ENCODE measurements around the gene GPRC5B.

Gene GPRC5B

DNA sequence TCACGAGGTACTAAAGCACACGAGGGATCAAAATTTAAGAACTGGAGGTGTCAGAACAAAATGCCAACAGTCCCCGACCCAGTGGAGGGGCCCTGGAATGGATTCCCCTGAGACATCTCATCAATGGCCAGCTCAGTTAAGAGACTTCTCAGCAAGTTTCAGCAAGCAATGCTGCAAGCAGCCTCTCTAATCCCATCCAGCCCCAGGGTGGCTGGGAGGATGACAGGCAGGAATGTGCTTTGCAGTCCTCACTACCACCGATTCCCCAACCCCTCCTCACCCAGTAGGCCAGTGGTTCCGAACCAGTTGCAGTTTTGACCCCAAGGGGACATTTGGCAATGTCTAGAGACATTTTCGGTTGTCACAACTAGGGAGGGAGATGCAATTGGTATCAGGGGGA lies 8.7 kb downstream of the GPRC5B start:
- Histone ChIP-seq H3K4me1 (ENCODE audit: control insufficient read depth, insufficient read depth, low read depth, low read length) (peaks cover 7% of the 10 kb centered on the region), H3K9me3 (ENCODE audit: control insufficient read depth, low read length) (no peaks in the 10 kb centered on the region), H4K91ac (ENCODE audit: low read length) (no peak overlapping the region), H2AK5ac (ENCODE audit: low read length, severe bottlenecking) (no peak overlapping the region), H2BK5ac (ENCODE audit: low read depth, low read length, poor library complexity, severe bottlenecking) (no peak overlapping the region), H2BK15ac (ENCODE audit: low read depth, poor library complexity, severe bottlenecking) (no peak overlapping the region), H2AFZ (ENCODE audit: low read depth, low read length) (no peak overlapping the region), H3K36me3 (ENCODE audit: control insufficient read depth in 1 of 2, insufficient read depth in 2 of 2, low read depth in 1 of 2, low read length in 2 of 2) (peaks cover 7 to 13% of the 10 kb centered on the region in 2 experiments), H3K79me1 (replicated peaks; ENCODE audit: low read length, poor library complexity, severe bottlenecking) (peaks cover 11% of the 10 kb centered on the region), H3K9ac (ENCODE audit: low read length) (no peak overlapping the region), H3K14ac (ENCODE audit: low read length in 2 of 2) (no peak overlapping the region), H3K27ac (ENCODE audit: low read length, poor library complexity, severe bottlenecking) (no peak overlapping the region), H3K4ac (ENCODE audit: low read depth in 1 of 2, low read length in 2 of 2) (no peak overlapping the region), H3K4me3 (ENCODE audit: insufficient read depth in 1 of 2, low read depth in 1 of 2, low read length in 2 of 2) (no peak overlapping the region), H4K8ac (ENCODE audit: low read length) (no peak overlapping the region), H2BK12ac (ENCODE audit: low read length in 2 of 2) (no peak overlapping the region), H3K18ac (ENCODE audit: low read depth in 1 of 2, low read length in 2 of 2) (no peak overlapping the region), H3K4me2 (ENCODE audit: low read length, poor library complexity, severe bottlenecking) (no peak overlapping the region), H2BK120ac (ENCODE audit: low read depth, low read length) (no peak overlapping the region), H3K27me3 (ENCODE audit: control insufficient read depth in 1 of 2, insufficient read depth in 1 of 2, low read length in 2 of 2) (no peaks in the 10 kb centered on the region), H3K23ac (ENCODE audit: low read length in 2 of 2) (no peak overlapping the region)
- over 99% methylated on average over 4 of the region's 6 CpGs for WGBS
- no peak for DNase-seq

DNA sequence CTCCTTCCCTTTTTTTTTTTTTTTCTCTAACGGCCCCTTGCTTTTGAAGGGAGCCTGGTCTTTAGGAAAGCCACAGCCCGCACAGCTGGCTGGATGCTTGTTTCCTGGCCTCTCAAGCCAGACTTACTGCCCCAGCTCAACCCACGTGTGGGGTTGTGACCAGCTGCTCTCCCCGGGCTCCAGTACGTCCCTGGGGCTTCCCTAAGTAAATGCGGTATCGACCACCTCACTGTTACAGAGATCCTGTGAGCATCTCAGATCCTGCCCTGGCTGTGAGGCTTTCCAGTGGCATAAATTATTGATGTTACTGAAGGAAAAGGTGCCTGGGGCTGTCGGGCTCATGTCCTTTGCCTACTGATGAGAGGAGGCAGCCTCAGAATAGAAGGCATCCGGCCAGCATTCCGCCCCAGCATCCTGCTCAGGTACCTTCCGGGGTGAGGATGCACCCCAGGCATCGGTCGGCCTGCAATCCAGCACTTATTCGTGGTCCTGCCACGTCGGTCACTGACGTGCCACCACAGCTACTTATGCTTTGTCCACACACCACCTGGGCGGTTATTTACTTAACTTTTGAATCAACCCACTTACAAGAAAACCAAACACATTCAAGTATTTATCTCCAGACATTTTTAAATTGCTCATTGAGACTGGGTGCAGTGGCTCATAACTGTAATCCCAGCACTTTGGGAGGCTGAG lies 9.6 kb downstream of the GPRC5B start:
- DNase-seq, result no peak
- Histone ChIP-seq H3K9me3 (ENCODE audit: control insufficient read depth, low read length) (no peaks in the 10 kb centered on the region), H3K4me3 (ENCODE audit: insufficient read depth in 1 of 2, low read depth in 1 of 2, low read length in 2 of 2) (no peak overlapping the region), H3K36me3 (ENCODE audit: control insufficient read depth in 1 of 2, insufficient read depth in 2 of 2, low read depth in 1 of 2, low read length in 2 of 2) (peaks cover 12 to 13% of the 10 kb centered on the region in 2 experiments), H3K4me1 (ENCODE audit: control insufficient read depth, insufficient read depth, low read depth, low read length) (peaks cover 7% of the 10 kb centered on the region), H2BK15ac (ENCODE audit: low read depth, poor library complexity, severe bottlenecking) (no peak overlapping the region), H3K27ac (ENCODE audit: low read length, poor library complexity, severe bottlenecking) (no peak overlapping the region), H3K79me1 (replicated peaks; ENCODE audit: low read length, poor library complexity, severe bottlenecking) (peaks cover 9% of the 10 kb centered on the region), H4K8ac (ENCODE audit: low read length) (no peak overlapping the region), H3K23ac (ENCODE audit: low read length in 2 of 2) (no peak overlapping the region), H3K27me3 (ENCODE audit: control insufficient read depth in 1 of 2, insufficient read depth in 1 of 2, low read length in 2 of 2) (no peaks in the 10 kb centered on the region), H2AK5ac (ENCODE audit: low read length, severe bottlenecking) (no peak overlapping the region), H3K18ac (ENCODE audit: low read depth in 1 of 2, low read length in 2 of 2) (no peak overlapping the region), H3K4me2 (ENCODE audit: low read length, poor library complexity, severe bottlenecking) (no peak overlapping the region), H2BK5ac (ENCODE audit: low read depth, low read length, poor library complexity, severe bottlenecking) (no peak overlapping the region), H2BK120ac (ENCODE audit: low read depth, low read length) (no peak overlapping the region), H2BK12ac (ENCODE audit: low read length in 2 of 2) (no peak overlapping the region), H3K14ac (ENCODE audit: low read length in 2 of 2) (no peak overlapping the region), H4K91ac (ENCODE audit: low read length) (no peak overlapping the region), H3K4ac (ENCODE audit: low read depth in 1 of 2, low read length in 2 of 2) (no peak overlapping the region), H2AFZ (ENCODE audit: low read depth, low read length) (no peak overlapping the region), H3K9ac (ENCODE audit: low read length) (no peak overlapping the region)
- WGBS, result 89% methylated on average over 18 of the region's 18 CpGs

DNA sequence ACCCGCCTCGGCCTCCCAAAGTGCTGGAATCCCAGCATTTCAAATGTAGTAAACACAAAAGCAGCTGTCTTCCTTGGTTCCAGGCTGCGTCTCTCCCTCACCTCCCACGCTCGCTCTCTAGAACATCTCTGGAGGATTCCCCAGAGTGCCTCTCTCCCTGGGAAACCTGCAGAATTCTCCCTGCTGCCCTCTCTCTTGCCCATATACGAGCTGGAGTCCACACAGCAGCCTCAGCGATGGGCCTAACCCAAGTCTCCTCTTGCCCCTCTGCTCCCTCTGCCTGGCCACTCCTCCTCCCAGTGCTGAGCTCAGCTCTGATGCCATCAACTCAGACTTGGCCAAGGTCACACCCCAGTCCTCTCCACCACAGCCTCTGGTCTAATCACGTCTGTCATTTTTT lies 10.6 kb downstream of the GPRC5B start:
- no peak overlapping the region for H3K14ac ChIP-seq (ENCODE audit: low read length in 2 of 2)
- no peak overlapping the region for H3K4ac ChIP-seq (ENCODE audit: low read depth in 1 of 2, low read length in 2 of 2)
- H3K4me3 ChIP-seq (ENCODE audit: insufficient read depth in 1 of 2, low read depth in 1 of 2, low read length in 2 of 2), result no peak overlapping the region
- no peaks in the 10 kb centered on the region for H3K9me3 ChIP-seq (ENCODE audit: control insufficient read depth, low read length)
- DNase-seq, result no peak
- peaks cover 9% of the 10 kb centered on the region for H3K79me1 ChIP-seq (replicated peaks; ENCODE audit: low read length, poor library complexity, severe bottlenecking)
- H3K4me1 ChIP-seq (ENCODE audit: control insufficient read depth, insufficient read depth, low read depth, low read length), result peaks cover 3% of the 10 kb centered on the region
- peaks cover 13% of the 10 kb centered on the region in 2 experiments for H3K36me3 ChIP-seq (ENCODE audit: control insufficient read depth in 1 of 2, insufficient read depth in 2 of 2, low read depth in 1 of 2, low read length in 2 of 2)
- H4K91ac ChIP-seq (ENCODE audit: low read length), result no peak overlapping the region
- H4K8ac ChIP-seq (ENCODE audit: low read length), result no peak overlapping the region
- no peak overlapping the region for H2BK120ac ChIP-seq (ENCODE audit: low read depth, low read length)
- no peak overlapping the region for H3K4me2 ChIP-seq (ENCODE audit: low read length, poor library complexity, severe bottlenecking)
- H2AFZ ChIP-seq (ENCODE audit: low read depth, low read length), result no peak overlapping the region
- H2BK15ac ChIP-seq (ENCODE audit: low read depth, poor library complexity, severe bottlenecking), result no peak overlapping the region
- no peak overlapping the region for H3K9ac ChIP-seq (ENCODE audit: low read length)
- WGBS, result 96% methylated on average over 8 of the region's 8 CpGs
- no peak overlapping the region for H2BK5ac ChIP-seq (ENCODE audit: low read depth, low read length, poor library complexity, severe bottlenecking)
- H3K23ac ChIP-seq (ENCODE audit: low read length in 2 of 2), result no peak overlapping the region
- H3K27ac ChIP-seq (ENCODE audit: low read length, poor library complexity, severe bottlenecking), result no peak overlapping the region
- H2BK12ac ChIP-seq (ENCODE audit: low read length in 2 of 2), result no peak overlapping the region
- no peak overlapping the region for H3K18ac ChIP-seq (ENCODE audit: low read depth in 1 of 2, low read length in 2 of 2)
- H2AK5ac ChIP-seq (ENCODE audit: low read length, severe bottlenecking), result no peak overlapping the region
- H3K27me3 ChIP-seq (ENCODE audit: control insufficient read depth in 1 of 2, insufficient read depth in 1 of 2, low read length in 2 of 2), result no peaks in the 10 kb centered on the region

DNA sequence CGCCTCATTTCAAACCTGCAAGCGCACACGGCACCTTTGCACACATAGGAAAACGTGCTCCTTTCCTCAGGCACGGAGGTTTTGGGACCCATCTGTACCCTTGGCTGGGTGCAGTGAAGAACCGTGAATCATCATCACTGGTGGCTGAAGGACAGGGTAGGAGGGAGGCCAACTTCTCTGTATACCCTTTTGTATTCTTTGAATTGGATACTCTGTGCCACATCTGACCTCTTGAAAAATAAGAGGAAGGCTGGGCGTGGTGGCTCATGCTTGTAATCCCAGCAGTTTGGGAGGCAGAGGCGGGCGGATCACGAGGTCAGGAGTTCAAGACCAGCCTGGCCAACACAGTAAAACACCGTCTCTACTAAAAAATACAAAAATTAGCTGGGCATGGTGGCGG lies 11.7 kb downstream of the GPRC5B start:
- WGBS, result 91% methylated on average over 12 of the region's 12 CpGs

More for the DNA sequence above, 11.7 kb downstream of the GPRC5B start:
- Histone ChIP-seq H2BK120ac (ENCODE audit: low read depth, low read length) (no peak overlapping the region), H2BK15ac (ENCODE audit: low read depth, poor library complexity, severe bottlenecking) (no peak overlapping the region), H3K4me1 (ENCODE audit: control insufficient read depth, insufficient read depth, low read depth, low read length) (peaks cover 2% of the 10 kb centered on the region), H3K9me3 (ENCODE audit: control insufficient read depth, low read length) (no peaks in the 10 kb centered on the region), H3K36me3 (ENCODE audit: control insufficient read depth in 1 of 2, insufficient read depth in 2 of 2, low read depth in 1 of 2, low read length in 2 of 2) (peaks cover 13% of the 10 kb centered on the region in 2 experiments), H2AFZ (ENCODE audit: low read depth, low read length) (no peak overlapping the region), H3K9ac (ENCODE audit: low read length) (no peak overlapping the region), H3K4me3 (ENCODE audit: insufficient read depth in 1 of 2, low read depth in 1 of 2, low read length in 2 of 2) (no peak overlapping the region), H2BK12ac (ENCODE audit: low read length in 2 of 2) (no peak overlapping the region), H3K18ac (ENCODE audit: low read depth in 1 of 2, low read length in 2 of 2) (no peak overlapping the region), H2AK5ac (ENCODE audit: low read length, severe bottlenecking) (no peak overlapping the region), H3K79me1 (replicated peaks; ENCODE audit: low read length, poor library complexity, severe bottlenecking) (peaks cover 9% of the 10 kb centered on the region), H3K27ac (ENCODE audit: low read length, poor library complexity, severe bottlenecking) (no peak overlapping the region), H3K27me3 (ENCODE audit: control insufficient read depth in 1 of 2, insufficient read depth in 1 of 2, low read length in 2 of 2) (no peaks in the 10 kb centered on the region), H2BK5ac (ENCODE audit: low read depth, low read length, poor library complexity, severe bottlenecking) (no peak overlapping the region), H3K14ac (ENCODE audit: low read length in 2 of 2) (no peak overlapping the region), H3K4me2 (ENCODE audit: low read length, poor library complexity, severe bottlenecking) (no peak overlapping the region), H3K23ac (ENCODE audit: low read length in 2 of 2) (no peak overlapping the region), H4K91ac (ENCODE audit: low read length) (no peak overlapping the region), H3K4ac (ENCODE audit: low read depth in 1 of 2, low read length in 2 of 2) (no peak overlapping the region), H4K8ac (ENCODE audit: low read length) (no peak overlapping the region)
- DNase-seq, result no peak
